Endothelial cell (in vitro differentiated cells): Measurements from ENCODE around the gene CSTF3. TPM values are rescaled to one million over a fixed set of nuclear protein-coding genes. Genes with fewer than 3 reads are reported as not detected.

Experiments
- DNase-seq: peaks from one replicate; pipeline ENCODE4 v3.0.0; 2021; ENCODE audit warnings: low spot score
- H3K27ac Mint-ChIP-seq: one replicate; pipeline ENCODE4 v1.8.0; 2021; ENCODE audit warnings: mixed read lengths, inconsistent platforms; ENCODE audit not compliant: unreplicated experiment
- H3K27me3 Mint-ChIP-seq: one replicate; pipeline ENCODE4 v1.8.0; 2021; ENCODE audit warnings: mild to moderate bottlenecking, moderate library complexity, mixed read lengths, inconsistent platforms; ENCODE audit not compliant: unreplicated experiment
- H3K36me3 Mint-ChIP-seq: one replicate; pipeline ENCODE4 v1.8.0; 2021; ENCODE audit warnings: mild to moderate bottlenecking, low read depth, mixed read lengths, inconsistent platforms; ENCODE audit not compliant: unreplicated experiment
- H3K4me1 Mint-ChIP-seq: one replicate; pipeline ENCODE4 v1.8.0; 2021; ENCODE audit warnings: mild to moderate bottlenecking, mixed read lengths, inconsistent platforms; ENCODE audit not compliant: unreplicated experiment
- H3K4me3 Mint-ChIP-seq: one replicate; pipeline ENCODE4 v1.8.0; 2021; ENCODE audit warnings: mild to moderate bottlenecking, mixed read lengths, inconsistent platforms; ENCODE audit not compliant: unreplicated experiment
- H3K9me3 Mint-ChIP-seq: one replicate; pipeline ENCODE4 v1.8.0; 2021; ENCODE audit warnings: mixed read lengths, inconsistent platforms; ENCODE audit not compliant: unreplicated experiment
- long read RNA-seq: library from polyadenylated mRNA; unstranded; transcript quantifications from one replicate; pipeline ENCODE4 v2.0.0, GENCODE V29; 2020; ENCODE audit not compliant: unreplicated experiment
- total RNA-seq: library from RNA; stranded (reverse); fragmentation: NEBNext Ultra II Directional; extraction: Animal tissue kit (Norgen Biotek cat#: 25700); gene quantifications from one replicate; pipeline ENCODE4 v1.2.1, GENCODE V29; 2021; ENCODE audit not compliant: unreplicated experiment
- TF ChIP-seq, protein P1 (sequence below): fragments of 200-600 bp; sonication (generic); IDR thresholded peaks from one replicate; pipeline ENCODE4 v1.5.0; 2021; ENCODE audit warnings: antibody characterized with exemption; ENCODE audit not compliant: unreplicated experiment

The CSTF3 gene
- 23.0 TPM for total RNA-seq
- long read RNA-seq, transcript CSTF3-201 (21 exons, 2,797 nt): major isoform, 6 of 10 reads
- long read RNA-seq, partial matches to known transcripts: 0 of 10 reads
- long read RNA-seq, other reads (novel, unspliced or antisense): 0 of 10 reads

DNA sequence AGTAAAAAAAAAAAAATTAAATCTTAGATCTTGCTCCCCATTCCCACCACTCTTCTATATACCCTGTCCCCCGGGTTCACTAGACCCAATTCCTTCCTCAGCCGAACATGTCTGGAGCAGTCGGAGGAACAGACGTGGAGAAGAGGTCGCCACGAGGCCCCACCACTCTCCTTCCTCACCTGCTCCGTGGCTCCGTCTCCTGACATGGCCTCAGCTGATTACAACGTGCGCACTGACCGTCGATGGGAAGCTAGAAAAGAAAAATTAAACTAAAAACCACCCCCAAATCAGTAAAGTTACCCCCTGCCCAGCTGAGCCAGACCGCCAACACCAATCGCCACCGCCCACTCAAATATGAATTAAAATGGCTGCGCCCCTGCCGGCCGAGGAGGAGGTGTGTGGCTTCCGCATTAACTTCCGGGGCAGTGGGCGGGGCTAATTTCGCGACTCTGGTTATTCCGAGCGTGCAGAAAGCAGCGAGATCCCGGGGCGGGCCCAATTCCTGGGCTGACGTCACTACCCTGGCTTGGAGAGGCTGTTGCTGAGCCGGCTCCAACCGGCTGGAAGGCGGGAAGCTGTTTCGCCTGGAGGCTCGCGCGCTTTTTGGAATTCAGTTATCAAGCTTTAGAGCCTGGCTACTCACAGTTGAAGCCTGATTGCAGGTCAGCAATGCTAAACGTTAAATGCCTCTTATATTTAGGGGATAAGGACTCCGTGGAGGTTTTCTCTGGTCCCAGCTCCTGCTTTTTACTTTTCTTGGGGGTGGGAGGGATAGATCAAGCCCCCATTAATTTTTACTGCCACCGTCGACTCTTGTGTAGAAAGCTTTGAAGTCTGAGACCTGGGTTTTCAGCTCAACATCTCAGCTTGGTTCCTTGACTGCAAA lies at the start of gene CSTF3:
CSTF3 (minus strand) TSS at position 361 of the 886 bp plus-strand sequence; CDS start at position 206, 155 bp downstream.
- H3K27me3 Mint-ChIP-seq: peaks cover 3% of the 10 kb centered on the region
- peak within 1 kb of the TSS; percentile 100 for H3K27ac Mint-ChIP-seq
- no peaks in the 10 kb centered on the region for H3K9me3 Mint-ChIP-seq
- H3K4me3 Mint-ChIP-seq: peak within 1 kb of the TSS; percentile 100
- TF ChIP-seq, protein P1, sequence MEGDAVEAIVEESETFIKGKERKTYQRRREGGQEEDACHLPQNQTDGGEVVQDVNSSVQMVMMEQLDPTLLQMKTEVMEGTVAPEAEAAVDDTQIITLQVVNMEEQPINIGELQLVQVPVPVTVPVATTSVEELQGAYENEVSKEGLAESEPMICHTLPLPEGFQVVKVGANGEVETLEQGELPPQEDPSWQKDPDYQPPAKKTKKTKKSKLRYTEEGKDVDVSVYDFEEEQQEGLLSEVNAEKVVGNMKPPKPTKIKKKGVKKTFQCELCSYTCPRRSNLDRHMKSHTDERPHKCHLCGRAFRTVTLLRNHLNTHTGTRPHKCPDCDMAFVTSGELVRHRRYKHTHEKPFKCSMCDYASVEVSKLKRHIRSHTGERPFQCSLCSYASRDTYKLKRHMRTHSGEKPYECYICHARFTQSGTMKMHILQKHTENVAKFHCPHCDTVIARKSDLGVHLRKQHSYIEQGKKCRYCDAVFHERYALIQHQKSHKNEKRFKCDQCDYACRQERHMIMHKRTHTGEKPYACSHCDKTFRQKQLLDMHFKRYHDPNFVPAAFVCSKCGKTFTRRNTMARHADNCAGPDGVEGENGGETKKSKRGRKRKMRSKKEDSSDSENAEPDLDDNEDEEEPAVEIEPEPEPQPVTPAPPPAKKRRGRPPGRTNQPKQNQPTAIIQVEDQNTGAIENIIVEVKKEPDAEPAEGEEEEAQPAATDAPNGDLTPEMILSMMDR: peak; percentile 70
- peak; percentile 100 for DNase-seq
- peaks cover 32% of the 10 kb centered on the region for H3K4me1 Mint-ChIP-seq
- no peaks in the 10 kb centered on the region for H3K36me3 Mint-ChIP-seq

DNA sequence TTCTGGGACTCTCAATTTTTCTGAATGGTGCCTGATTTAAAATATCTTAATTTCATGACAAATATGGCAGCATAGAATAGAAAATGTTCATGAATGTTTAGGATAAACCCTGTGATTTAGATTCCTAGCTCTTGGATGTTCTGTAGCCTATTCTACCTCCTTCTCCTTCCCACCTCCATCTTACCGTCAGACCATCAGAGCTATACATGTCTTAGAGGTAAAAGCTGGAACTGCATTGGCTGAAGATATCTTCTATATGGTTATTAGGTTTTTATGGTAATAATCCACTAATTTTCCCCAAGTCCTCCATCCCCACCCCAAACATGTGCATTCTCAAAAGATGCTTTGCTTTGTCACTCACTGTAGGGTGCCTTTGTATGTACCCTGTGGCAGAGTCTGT lies 46.9 kb upstream of the CSTF3 start:
- TF ChIP-seq, protein P1: no peak
- peaks cover 10% of the 10 kb centered on the region for H3K4me1 Mint-ChIP-seq

DNA sequence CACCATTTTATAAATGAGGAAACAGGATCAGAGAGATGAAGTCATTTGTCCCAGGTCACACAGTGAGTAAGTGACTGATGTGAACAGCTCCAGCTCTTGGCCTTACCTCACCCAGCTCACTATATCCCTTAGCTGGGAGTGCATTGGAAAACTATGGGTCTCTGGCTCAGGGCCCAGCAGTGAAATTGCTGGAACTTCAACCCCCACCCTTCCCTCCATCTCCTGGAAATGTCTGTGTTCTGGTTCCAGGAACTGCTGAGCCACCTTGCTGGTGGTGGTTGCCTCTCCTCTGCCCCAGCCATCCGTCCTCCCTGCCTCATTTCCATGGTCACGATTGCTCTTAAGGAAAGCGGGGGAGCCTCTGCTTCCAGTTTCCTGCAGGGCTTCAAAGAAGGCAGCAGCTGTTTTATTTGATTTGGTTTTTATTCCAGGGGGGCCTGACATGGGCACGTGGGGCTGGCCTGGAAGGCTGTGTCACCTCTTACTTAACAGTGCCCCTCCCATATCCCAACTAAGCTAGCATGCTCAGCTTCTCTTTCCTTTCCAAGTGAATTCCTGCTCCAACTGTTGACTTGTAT lies 46.2 kb upstream of the CSTF3 start:
- Mint-ChIP-seq H3K9me3 (no peaks in the 10 kb centered on the region), H3K27ac (no peak overlapping the region)

More for the DNA sequence above, 46.9 kb upstream of the CSTF3 start:
- H3K27ac Mint-ChIP-seq: no peak overlapping the region
- H3K27me3 Mint-ChIP-seq: no peaks in the 10 kb centered on the region
- no peak for DNase-seq
- H3K36me3 Mint-ChIP-seq: no peaks in the 10 kb centered on the region
- H3K9me3 Mint-ChIP-seq: no peaks in the 10 kb centered on the region
- no peak overlapping the region for H3K4me3 Mint-ChIP-seq

DNA sequence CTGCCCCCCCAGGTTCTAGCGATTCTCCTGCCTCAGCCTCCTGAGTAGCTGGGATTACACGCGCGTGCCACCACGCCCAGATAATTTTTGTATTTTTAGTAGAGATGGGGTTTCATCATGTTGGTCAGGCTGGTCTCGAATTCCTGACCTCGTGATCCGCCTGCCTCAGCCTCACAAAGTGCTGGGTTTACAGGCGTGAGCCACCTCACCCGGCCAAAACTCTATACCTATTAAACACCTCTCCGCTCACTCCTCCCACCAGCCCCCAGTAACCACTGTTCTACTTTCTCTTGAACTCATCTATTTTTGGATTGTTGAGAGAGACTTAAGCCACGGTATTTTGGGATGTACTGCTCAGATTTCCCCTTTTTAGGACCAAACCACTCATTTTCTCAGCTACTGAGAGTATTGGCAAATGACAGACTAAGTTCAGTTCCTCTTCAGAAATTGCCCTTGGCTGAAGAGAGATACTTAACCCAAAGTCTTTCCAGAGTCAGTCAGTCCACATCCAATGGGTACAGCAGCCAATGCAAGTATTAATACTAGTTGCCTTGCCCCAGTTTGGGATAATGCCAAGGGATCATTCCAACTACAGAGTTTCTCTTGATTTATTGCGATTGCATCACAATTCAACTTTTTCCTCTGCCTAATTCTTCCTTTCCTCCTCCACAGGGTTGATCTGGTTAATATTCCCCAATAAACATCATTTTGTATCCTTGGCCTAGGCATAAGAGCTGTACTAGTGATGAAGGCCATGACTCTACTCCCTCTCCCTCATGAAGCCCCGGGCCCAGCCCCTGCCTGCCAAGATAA lies 36.8 kb upstream of the CSTF3 start:
- H3K27me3 Mint-ChIP-seq: no peaks in the 10 kb centered on the region
- no peaks in the 10 kb centered on the region for H3K36me3 Mint-ChIP-seq
- TF ChIP-seq, protein P1: no peak
- DNase-seq: no peak
- peaks cover 5% of the 10 kb centered on the region for H3K4me1 Mint-ChIP-seq
- peak overlapping the region; percentile 14 for H3K27ac Mint-ChIP-seq
- H3K9me3 Mint-ChIP-seq: no peaks in the 10 kb centered on the region
- H3K4me3 Mint-ChIP-seq: no peak overlapping the region

More for the DNA sequence above, 46.2 kb upstream of the CSTF3 start:
- no peaks in the 10 kb centered on the region for H3K36me3 Mint-ChIP-seq
- no peaks in the 10 kb centered on the region for H3K27me3 Mint-ChIP-seq
- DNase-seq: peak; percentile 7
- H3K4me3 Mint-ChIP-seq: no peak overlapping the region
- TF ChIP-seq, protein P1: no peak
- H3K4me1 Mint-ChIP-seq: peaks cover 10% of the 10 kb centered on the region
